ENCODE results near the gene OSGIN1. TPM values are rescaled to one million over a fixed set of nuclear protein-coding genes. Genes with fewer than 3 reads are reported as not detected.

The OSGIN1 gene
- total RNA-seq, 1 experiment from 2014 or later: 1.7 TPM

- ChIA-PET POLR2A (no interaction called here), CTCF (interaction anchor here (1.4 kb wide), 1 partner anchor 86 kb away, joined by 3 read pairs; no protein-coding TSS in a partner anchor)
- H3K27me3 Mint-ChIP-seq (ENCODE audit: low read depth): no peaks in the 10 kb centered on the region; the same call in 1 of the 2 replicates
- H3K36me3 Mint-ChIP-seq: no peaks in the 10 kb centered on the region
- no peak overlapping the region for H3K4me3 Mint-ChIP-seq
- ATAC-seq: no peak
- DNase-seq (ENCODE audit: low spot score): no peak
- TF ChIP-seq HMGXB4 (CRISPR knock-in tag; IDR thresholded peaks at IDR 0.05): no peak
- TF ChIP-seq ATF1 (CRISPR knock-in tag; IDR thresholded peaks at IDR 0.05): no peak
- TF ChIP-seq E2F1 (CRISPR knock-in tag; IDR thresholded peaks at IDR 0.05): no peak
- no peak for TF ChIP-seq FOXP4 (CRISPR knock-in tag; IDR thresholded peaks at IDR 0.05)
- no peaks in the 10 kb centered on the region for H3K9me3 Mint-ChIP-seq
- H3K4me1 Mint-ChIP-seq: no peaks in the 10 kb centered on the region
- no peak overlapping the region for H3K27ac Mint-ChIP-seq
Measured at GRCh38 chr16:83961591-83961990, 8.6 kb downstream of the OSGIN1 start.

- ATAC-seq: no peak
- Mint-ChIP-seq H3K27ac (no peak overlapping the region), H3K27me3 (ENCODE audit: low read depth) (no peaks in the 10 kb centered on the region; the same call in none of the 2 replicates), H3K9me3 (no peaks in the 10 kb centered on the region), H3K36me3 (no peaks in the 10 kb centered on the region), H3K4me3 (no peak overlapping the region), H3K4me1 (no peaks in the 10 kb centered on the region)
- POLR2A ChIA-PET: no interaction called here
- CTCF ChIA-PET: interaction anchor here (1.0 to 1.2 kb wide), 2 partner anchors 9 to 80 kb away, joined by 3 read pairs; no protein-coding TSS in a partner anchor
- TF ChIP-seq FOXP1 (CRISPR knock-in tag; IDR thresholded peaks at IDR 0.05; ENCODE audit: borderline replicate concordance) (no peak), TEAD4 (CRISPR knock-in tag; IDR thresholded peaks at IDR 0.05) (no peak), ESRRA (CRISPR knock-in tag; IDR thresholded peaks at IDR 0.05; ENCODE audit: borderline replicate concordance) (no peak), ZNF671 (CRISPR knock-in tag; IDR thresholded peaks at IDR 0.05) (no peak), MYBL2 (CRISPR knock-in tag; IDR thresholded peaks at IDR 0.05) (no peak), ETV6 (CRISPR knock-in tag; IDR thresholded peaks at IDR 0.05) (no peak), SP1 (CRISPR knock-in tag; conservative IDR thresholded peaks at IDR 0.05) (no peak), ZNF138 (CRISPR knock-in tag; conservative IDR thresholded peaks at IDR 0.05) (no peak)
- TF ChIP-seq, protein P1, sequence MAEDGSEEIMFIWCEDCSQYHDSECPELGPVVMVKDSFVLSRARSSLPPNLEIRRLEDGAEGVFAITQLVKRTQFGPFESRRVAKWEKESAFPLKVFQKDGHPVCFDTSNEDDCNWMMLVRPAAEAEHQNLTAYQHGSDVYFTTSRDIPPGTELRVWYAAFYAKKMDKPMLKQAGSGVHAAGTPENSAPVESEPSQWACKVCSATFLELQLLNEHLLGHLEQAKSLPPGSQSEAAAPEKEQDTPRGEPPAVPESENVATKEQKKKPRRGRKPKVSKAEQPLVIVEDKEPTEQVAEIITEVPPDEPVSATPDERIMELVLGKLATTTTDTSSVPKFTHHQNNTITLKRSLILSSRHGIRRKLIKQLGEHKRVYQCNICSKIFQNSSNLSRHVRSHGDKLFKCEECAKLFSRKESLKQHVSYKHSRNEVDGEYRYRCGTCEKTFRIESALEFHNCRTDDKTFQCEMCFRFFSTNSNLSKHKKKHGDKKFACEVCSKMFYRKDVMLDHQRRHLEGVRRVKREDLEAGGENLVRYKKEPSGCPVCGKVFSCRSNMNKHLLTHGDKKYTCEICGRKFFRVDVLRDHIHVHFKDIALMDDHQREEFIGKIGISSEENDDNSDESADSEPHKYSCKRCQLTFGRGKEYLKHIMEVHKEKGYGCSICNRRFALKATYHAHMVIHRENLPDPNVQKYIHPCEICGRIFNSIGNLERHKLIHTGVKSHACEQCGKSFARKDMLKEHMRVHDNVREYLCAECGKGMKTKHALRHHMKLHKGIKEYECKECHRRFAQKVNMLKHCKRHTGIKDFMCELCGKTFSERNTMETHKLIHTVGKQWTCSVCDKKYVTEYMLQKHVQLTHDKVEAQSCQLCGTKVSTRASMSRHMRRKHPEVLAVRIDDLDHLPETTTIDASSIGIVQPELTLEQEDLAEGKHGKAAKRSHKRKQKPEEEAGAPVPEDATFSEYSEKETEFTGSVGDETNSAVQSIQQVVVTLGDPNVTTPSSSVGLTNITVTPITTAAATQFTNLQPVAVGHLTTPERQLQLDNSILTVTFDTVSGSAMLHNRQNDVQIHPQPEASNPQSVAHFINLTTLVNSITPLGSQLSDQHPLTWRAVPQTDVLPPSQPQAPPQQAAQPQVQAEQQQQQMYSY (CRISPR knock-in tag; IDR thresholded peaks at IDR 0.05): no peak
- TF ChIP-seq, protein P2, sequence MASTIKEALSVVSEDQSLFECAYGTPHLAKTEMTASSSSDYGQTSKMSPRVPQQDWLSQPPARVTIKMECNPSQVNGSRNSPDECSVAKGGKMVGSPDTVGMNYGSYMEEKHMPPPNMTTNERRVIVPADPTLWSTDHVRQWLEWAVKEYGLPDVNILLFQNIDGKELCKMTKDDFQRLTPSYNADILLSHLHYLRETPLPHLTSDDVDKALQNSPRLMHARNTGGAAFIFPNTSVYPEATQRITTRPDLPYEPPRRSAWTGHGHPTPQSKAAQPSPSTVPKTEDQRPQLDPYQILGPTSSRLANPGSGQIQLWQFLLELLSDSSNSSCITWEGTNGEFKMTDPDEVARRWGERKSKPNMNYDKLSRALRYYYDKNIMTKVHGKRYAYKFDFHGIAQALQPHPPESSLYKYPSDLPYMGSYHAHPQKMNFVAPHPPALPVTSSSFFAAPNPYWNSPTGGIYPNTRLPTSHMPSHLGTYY (CRISPR knock-in tag; IDR thresholded peaks at IDR 0.05): no peak
- no peak for DNase-seq (ENCODE audit: low spot score)
Measured at GRCh38 chr16:83963277-83964119, 10.5 kb downstream of the OSGIN1 start.

Measured in WTC11 (cell line).